ENCODE data around the gene AVPI1.

DNA sequence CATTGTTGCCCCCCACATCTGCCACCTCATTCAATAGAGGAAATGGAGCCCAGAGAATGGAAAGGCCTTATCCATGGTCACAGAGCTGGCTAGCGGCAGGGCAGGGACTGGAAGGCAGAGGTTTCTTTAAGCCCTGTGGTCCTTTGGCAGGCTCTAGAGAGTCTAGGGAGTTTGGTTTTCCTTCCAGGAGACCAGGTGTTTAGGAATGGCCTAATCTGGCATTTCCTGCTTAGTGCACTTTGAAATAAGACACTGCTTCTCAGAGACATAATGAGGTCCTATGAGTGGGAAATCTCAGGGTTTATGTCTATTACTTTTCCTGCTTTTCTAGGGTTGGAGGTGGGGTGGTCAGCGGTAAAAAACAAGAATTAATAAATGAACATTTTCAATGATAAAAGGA lies 32.6 kb upstream of the AVPI1 start:
- TF ChIP-seq POLR2A (IDR thresholded peaks at IDR 0.05; ENCODE audit: low read depth) (no peak), POLR2AphosphoS5 (IDR thresholded peaks at IDR 0.05) (no peak)
- TF ChIP-seq, protein P1, sequence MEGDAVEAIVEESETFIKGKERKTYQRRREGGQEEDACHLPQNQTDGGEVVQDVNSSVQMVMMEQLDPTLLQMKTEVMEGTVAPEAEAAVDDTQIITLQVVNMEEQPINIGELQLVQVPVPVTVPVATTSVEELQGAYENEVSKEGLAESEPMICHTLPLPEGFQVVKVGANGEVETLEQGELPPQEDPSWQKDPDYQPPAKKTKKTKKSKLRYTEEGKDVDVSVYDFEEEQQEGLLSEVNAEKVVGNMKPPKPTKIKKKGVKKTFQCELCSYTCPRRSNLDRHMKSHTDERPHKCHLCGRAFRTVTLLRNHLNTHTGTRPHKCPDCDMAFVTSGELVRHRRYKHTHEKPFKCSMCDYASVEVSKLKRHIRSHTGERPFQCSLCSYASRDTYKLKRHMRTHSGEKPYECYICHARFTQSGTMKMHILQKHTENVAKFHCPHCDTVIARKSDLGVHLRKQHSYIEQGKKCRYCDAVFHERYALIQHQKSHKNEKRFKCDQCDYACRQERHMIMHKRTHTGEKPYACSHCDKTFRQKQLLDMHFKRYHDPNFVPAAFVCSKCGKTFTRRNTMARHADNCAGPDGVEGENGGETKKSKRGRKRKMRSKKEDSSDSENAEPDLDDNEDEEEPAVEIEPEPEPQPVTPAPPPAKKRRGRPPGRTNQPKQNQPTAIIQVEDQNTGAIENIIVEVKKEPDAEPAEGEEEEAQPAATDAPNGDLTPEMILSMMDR (IDR thresholded peaks at IDR 0.05), result no peak

Data from esophagus muscularis mucosa (tissue), 3 donors.